Breast epithelium (tissue), 3 donors: ENCODE measurements around the gene TMEFF2.

ENCODE experiments used
- POLR2A ChIP-seq: fragments of 450-650 bp; IDR thresholded peaks from one replicate; pipeline ENCODE4 v1.6.1; 2016; ENCODE audit warnings: antibody characterized with exemption, mild to moderate bottlenecking, moderate library complexity
- TF ChIP-seq, protein P1 (sequence below), 3 donors: fragments of 450-650 bp; IDR thresholded peaks; one replicate each; pipeline ENCODE4 v1.5.1; 2016 to 2017; ENCODE audit warnings: antibody characterized with exemption in 3 of 3, mild to moderate bottlenecking in 3 of 3, moderate library complexity in 3 of 3

DNA sequence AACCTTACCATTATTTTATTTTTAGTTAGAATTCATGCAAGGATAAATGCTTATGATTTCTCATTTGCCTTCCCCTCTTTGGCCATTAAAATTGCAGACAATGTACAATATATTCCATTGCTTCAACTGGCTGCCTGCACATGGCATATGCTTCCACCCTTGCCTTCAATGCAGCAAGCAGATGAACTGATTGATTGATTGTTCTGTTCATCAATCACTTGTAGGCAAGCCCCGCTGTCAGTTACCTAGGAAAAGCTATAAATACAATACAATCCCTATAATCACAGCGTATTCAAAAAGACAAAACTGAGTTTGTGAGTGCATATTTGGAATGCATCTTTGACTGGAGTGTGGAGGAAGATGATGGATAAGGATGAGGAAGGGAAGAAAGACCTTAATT, 274.2 kb downstream of the TMEFF2 start:
- TF ChIP-seq, protein P1, sequence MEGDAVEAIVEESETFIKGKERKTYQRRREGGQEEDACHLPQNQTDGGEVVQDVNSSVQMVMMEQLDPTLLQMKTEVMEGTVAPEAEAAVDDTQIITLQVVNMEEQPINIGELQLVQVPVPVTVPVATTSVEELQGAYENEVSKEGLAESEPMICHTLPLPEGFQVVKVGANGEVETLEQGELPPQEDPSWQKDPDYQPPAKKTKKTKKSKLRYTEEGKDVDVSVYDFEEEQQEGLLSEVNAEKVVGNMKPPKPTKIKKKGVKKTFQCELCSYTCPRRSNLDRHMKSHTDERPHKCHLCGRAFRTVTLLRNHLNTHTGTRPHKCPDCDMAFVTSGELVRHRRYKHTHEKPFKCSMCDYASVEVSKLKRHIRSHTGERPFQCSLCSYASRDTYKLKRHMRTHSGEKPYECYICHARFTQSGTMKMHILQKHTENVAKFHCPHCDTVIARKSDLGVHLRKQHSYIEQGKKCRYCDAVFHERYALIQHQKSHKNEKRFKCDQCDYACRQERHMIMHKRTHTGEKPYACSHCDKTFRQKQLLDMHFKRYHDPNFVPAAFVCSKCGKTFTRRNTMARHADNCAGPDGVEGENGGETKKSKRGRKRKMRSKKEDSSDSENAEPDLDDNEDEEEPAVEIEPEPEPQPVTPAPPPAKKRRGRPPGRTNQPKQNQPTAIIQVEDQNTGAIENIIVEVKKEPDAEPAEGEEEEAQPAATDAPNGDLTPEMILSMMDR (IDR thresholded peaks at IDR 0.05) = no peak
- no peak for TF ChIP-seq POLR2A
